ENCODE measurements around the gene NOTUM.

DNA sequence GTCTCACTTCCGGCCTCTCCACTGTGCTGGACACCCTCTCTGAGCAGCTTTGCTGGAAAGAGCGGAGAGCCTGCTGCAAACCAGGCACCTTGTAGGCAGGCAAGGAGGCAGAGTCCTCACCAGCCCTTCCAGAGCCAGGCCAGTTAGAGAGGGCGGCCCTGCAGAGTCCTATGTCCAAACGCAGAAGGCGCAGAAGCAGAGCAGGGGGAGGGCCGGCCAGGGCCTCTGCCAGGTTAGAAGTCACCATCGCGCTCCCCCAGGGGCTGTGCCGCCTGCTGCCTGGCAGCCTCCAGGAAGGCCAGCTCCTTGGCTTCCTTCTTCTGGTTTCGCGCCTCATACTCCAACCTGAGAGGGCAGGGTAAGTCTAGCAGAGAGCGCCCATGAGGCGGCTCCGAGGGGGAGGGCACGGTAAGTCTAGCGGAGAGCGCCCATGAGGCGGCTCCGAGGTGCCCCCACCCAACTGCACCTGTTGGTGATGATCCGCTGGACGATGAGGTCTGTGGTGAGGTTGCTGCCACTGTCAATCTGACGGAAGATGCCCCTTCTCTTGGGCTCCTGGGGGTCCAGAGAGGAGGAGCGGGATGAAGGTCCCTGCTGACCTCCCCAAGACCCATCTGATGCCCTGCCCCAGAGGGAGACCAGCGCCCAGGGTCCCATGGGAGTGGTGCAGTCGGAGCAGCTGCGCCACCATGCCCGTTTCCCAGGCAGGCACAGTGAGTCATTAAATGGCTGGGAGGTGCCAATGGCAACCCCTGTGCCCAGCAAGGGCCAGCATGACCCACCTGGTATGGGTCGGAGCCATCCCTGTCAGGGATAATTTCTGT lies 56.2 kb downstream of the NOTUM start:
- TF ChIP-seq, protein P1, sequence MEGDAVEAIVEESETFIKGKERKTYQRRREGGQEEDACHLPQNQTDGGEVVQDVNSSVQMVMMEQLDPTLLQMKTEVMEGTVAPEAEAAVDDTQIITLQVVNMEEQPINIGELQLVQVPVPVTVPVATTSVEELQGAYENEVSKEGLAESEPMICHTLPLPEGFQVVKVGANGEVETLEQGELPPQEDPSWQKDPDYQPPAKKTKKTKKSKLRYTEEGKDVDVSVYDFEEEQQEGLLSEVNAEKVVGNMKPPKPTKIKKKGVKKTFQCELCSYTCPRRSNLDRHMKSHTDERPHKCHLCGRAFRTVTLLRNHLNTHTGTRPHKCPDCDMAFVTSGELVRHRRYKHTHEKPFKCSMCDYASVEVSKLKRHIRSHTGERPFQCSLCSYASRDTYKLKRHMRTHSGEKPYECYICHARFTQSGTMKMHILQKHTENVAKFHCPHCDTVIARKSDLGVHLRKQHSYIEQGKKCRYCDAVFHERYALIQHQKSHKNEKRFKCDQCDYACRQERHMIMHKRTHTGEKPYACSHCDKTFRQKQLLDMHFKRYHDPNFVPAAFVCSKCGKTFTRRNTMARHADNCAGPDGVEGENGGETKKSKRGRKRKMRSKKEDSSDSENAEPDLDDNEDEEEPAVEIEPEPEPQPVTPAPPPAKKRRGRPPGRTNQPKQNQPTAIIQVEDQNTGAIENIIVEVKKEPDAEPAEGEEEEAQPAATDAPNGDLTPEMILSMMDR (IDR thresholded peaks at IDR 0.05): no peak
- no peak for TF ChIP-seq POLR2A (IDR thresholded peaks at IDR 0.05)
- no peak for TF ChIP-seq EP300 (IDR thresholded peaks at IDR 0.05)

Data from upper lobe of left lung (tissue), 4 donors.